ENCODE measurements around the gene CTNNBL1.

CTNNBL1 gene

DNA sequence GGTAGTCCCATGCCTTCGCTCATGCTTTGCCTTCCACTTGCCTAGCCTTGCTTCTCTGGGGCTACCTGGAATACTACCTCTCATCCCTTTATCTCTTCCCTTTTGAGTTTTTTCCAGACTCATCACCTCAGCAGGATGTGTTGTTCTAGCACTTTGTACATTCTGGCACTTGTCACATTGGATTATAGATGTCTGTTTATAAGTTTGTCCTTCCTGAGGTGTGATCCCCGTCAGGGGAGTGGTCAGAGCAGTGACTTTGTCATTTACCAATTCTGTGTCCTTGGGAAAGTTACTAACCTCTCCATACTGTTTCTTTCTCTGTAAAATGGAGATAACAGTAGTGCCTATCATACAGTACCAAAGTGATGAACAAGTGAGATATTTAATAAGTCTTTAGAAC is 66.5 kb downstream of the CTNNBL1 start:
- DNase-seq (ENCODE audit: low read depth, low spot score), result no peak
- Histone ChIP-seq H3K9ac (ENCODE audit: insufficient read length) (no peak overlapping the region), H3K9me3 (ENCODE audit: low read depth, low read length) (no peaks in the 10 kb centered on the region), H3K36me3 (ENCODE audit: insufficient read depth, low read length) (peaks cover 12% of the 10 kb centered on the region; the same call in 1 of the 2 replicates), H3K4me3 (no peak overlapping the region), H3K27ac (no peak overlapping the region)
- TF ChIP-seq EZH2 (IDR thresholded peaks at IDR 0.05) (no peak), FOXP2 (optimal IDR thresholded peaks at IDR 0.05; ENCODE audit: control extremely low read depth, extremely low read length, insufficient read depth) (no peak), POLR2AphosphoS5 (IDR thresholded peaks at IDR 0.05; ENCODE audit: borderline replicate concordance, low read depth, low read length) (no peak)

DNA sequence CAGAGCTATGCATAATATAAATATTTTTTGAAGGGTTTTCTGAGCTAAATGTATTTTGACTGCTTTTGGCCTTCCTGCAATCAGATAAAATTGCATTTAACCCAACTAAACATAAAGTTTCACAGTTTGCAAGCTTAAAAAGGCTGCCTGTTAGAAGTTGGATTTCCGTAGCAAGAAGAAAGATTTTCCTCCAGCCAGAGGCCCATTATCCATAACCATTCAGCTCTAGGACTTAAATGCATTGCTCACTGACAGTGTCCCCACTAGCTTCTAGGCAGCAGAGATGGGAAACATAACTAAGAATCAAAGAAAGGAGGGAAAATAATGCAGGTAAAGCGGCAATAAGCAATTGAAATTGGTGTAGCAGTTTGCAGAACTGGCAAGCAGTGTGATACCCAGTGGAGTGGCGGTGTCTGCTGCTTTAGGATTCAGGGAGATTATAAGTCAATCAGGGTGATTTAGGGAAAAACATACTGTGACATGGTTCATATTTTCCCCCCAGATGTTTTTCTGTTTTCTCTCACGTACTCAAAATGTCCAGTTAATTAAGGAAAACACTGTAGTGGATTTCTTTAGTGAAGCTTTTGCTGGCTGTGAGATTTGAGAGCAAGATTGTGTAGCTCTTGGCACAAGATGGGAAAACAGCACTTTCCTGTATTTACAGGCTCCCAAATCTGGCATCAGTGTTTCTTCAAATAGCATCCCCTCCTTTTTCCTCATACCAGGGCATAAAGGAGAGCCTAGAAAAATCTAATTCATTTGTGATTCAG is 69.1 kb downstream of the CTNNBL1 start:
- DNase-seq (ENCODE audit: low read depth, low spot score), result no peak
- Histone ChIP-seq H3K9me3 (ENCODE audit: low read depth, low read length) (no peaks in the 10 kb centered on the region), H3K27ac (no peak overlapping the region), H3K9ac (ENCODE audit: insufficient read length) (no peak overlapping the region), H3K4me3 (no peak overlapping the region), H3K36me3 (ENCODE audit: insufficient read depth, low read length) (peaks cover 7% of the 10 kb centered on the region; the same call in 1 of the 2 replicates)
- TF ChIP-seq EZH2 (IDR thresholded peaks at IDR 0.05), result no peak
- no peak for TF ChIP-seq FOXP2 (optimal IDR thresholded peaks at IDR 0.05; ENCODE audit: control extremely low read depth, extremely low read length, insufficient read depth)
- TF ChIP-seq POLR2AphosphoS5 (IDR thresholded peaks at IDR 0.05; ENCODE audit: borderline replicate concordance, low read depth, low read length), result no peak

DNA sequence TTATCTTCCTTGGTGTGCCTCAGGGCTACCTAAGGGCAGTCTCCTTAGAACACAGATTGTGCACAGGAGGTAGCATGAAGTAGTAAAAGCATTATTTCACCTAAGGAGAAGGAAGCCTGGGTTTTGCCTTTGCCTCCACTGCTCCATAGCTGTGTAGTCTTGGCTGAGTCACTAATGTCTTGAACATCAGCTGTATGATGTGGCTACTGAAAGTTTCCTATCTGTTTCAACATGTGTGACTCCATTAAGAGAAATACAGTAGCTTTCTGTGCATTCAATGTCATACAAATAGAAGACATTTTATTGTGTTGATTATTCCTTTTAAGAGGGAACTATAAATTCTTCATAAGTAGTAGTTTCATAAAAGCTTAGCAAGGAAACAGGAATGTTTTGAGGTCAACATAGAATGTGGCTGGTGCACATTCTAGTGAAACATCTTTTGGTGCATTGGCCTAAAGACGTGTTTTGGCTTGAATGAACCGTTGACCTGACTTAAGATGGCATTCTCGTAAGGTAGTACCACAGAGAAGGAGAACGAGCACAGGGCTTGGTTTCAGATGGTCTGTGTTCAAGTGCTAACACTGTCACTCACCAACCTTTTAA is 70.6 kb downstream of the CTNNBL1 start:
- TF ChIP-seq EZH2 (IDR thresholded peaks at IDR 0.05), result no peak
- no peak for TF ChIP-seq FOXP2 (optimal IDR thresholded peaks at IDR 0.05; ENCODE audit: control extremely low read depth, extremely low read length, insufficient read depth)
- H3K4me3 ChIP-seq, result no peak overlapping the region
- no peak for DNase-seq (ENCODE audit: low read depth, low spot score)
- no peak overlapping the region for H3K27ac ChIP-seq
- H3K9me3 ChIP-seq (ENCODE audit: low read depth, low read length), result no peaks in the 10 kb centered on the region
- H3K36me3 ChIP-seq (ENCODE audit: insufficient read depth, low read length), result no peaks in the 10 kb centered on the region; the same call in 1 of the 2 replicates
- H3K9ac ChIP-seq (ENCODE audit: insufficient read length), result no peak overlapping the region

DNA sequence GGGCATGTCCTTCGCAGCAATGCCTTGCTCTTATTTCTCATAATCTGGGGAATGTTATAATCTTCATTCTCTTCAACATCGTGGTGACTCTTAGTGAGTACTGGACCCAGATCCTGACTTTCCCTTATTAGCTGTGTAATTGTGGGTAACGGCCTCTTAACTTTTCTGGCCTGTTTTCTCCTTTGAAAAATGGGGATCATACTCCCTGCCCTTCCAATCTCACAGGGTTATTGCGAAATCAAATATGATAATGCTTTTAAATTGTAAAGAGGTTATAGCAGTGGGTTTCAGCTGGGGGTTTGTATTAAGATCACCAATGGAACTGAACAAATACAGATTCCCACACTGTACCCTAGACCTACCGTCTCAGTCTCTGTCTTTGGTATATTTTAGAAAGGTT is 77.1 kb downstream of the CTNNBL1 start:
- Histone ChIP-seq H3K9me3 (ENCODE audit: low read depth, low read length) (no peaks in the 10 kb centered on the region), H3K36me3 (ENCODE audit: insufficient read depth, low read length) (peaks cover 7% of the 10 kb centered on the region), H3K9ac (ENCODE audit: insufficient read length) (no peak overlapping the region), H3K4me3 (no peak overlapping the region), H3K27ac (no peak overlapping the region)
- no peak for DNase-seq (ENCODE audit: low read depth, low spot score)
- TF ChIP-seq POLR2AphosphoS5 (IDR thresholded peaks at IDR 0.05; ENCODE audit: borderline replicate concordance, low read depth, low read length) (no peak), FOXP2 (optimal IDR thresholded peaks at IDR 0.05; ENCODE audit: control extremely low read depth, extremely low read length, insufficient read depth) (no peak), EZH2 (IDR thresholded peaks at IDR 0.05) (no peak)

DNA sequence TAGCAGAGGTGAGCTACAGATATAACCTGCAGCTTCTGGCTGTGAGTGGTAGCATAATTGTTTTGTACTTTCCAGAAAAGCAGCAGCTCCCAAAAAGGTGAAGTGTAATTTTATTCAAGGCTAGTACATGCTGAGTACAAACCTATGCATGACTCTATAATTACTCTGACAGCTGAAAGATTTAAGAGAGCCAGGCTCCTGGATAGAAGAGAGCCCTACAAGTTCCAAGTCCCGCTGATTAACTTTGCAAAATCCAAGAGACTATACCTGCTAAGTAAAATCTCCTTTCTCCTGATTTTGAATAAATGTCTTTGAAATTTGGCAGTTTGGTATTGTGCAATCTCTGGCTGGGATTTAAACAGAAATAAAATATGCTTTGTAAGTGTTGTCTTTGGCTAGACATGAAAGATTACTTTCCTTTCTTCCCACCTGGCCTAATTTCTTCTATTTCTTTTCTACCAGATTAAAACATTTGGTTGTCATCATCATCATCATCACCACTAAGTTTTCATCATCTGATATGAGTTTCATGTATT is 79.5 kb downstream of the CTNNBL1 start:
- H3K9ac ChIP-seq (ENCODE audit: insufficient read length), result no peak overlapping the region
- H3K4me3 ChIP-seq, result no peak overlapping the region
- H3K9me3 ChIP-seq (ENCODE audit: low read depth, low read length), result no peaks in the 10 kb centered on the region
- no peak overlapping the region for H3K27ac ChIP-seq
- H3K36me3 ChIP-seq (ENCODE audit: insufficient read depth, low read length), result peaks cover 13% of the 10 kb centered on the region; the same call in 1 of the 2 replicates
- no peak for DNase-seq (ENCODE audit: low read depth, low spot score)
- TF ChIP-seq EZH2 (IDR thresholded peaks at IDR 0.05) (no peak), FOXP2 (optimal IDR thresholded peaks at IDR 0.05; ENCODE audit: control extremely low read depth, extremely low read length, insufficient read depth) (no peak), POLR2AphosphoS5 (IDR thresholded peaks at IDR 0.05; ENCODE audit: borderline replicate concordance, low read depth, low read length) (no peak)

DNA sequence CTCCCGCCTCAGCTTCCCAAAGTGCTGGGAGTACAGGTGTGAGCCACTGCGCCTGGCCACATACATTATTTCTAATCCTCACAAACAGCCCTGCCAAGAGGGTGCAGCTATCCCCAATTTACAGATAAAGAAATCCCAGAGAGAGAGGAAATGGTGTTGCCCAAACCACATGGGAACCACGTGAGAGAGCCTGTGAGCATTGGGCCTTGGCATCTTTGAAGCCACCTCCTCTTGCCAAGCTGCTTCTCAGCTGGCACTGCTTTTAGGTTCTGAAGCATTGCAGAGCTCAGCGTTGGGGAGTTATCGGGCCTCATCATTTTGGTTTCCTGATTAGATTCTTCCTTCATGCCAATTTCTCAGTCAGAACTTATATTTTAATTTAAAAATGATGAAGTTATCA is 80.3 kb downstream of the CTNNBL1 start:
- Histone ChIP-seq H3K36me3 (ENCODE audit: insufficient read depth, low read length) (peaks cover 16% of the 10 kb centered on the region; the same call in 1 of the 2 replicates), H3K9me3 (ENCODE audit: low read depth, low read length) (no peaks in the 10 kb centered on the region), H3K4me3 (no peak overlapping the region), H3K9ac (ENCODE audit: insufficient read length) (no peak overlapping the region), H3K27ac (no peak overlapping the region)
- no peak for DNase-seq (ENCODE audit: low read depth, low spot score)
- TF ChIP-seq EZH2 (IDR thresholded peaks at IDR 0.05) (no peak), FOXP2 (optimal IDR thresholded peaks at IDR 0.05; ENCODE audit: control extremely low read depth, extremely low read length, insufficient read depth) (no peak), POLR2AphosphoS5 (IDR thresholded peaks at IDR 0.05; ENCODE audit: borderline replicate concordance, low read depth, low read length) (no peak)

DNA sequence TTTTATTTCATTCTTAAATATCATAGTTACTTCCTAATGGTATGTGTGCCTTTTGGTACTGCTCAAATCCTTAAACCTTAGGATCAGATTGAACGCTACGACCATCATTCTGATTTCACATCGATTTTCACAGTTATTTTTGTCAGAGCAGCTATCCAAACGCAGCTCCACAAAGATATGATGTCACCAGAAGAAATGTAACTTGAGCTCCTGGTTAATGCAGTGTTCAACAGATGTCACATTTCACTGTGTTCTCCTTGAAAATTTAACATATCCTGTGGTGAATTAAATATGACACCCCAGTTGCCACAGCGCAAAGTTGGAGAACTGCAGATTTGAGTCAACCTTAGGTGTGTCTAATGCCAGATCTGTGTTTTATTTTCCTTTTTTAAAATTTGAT is 81.4 kb downstream of the CTNNBL1 start:
- Histone ChIP-seq H3K9me3 (ENCODE audit: low read depth, low read length) (no peaks in the 10 kb centered on the region), H3K27ac (no peak overlapping the region), H3K36me3 (ENCODE audit: insufficient read depth, low read length) (peaks cover 18% of the 10 kb centered on the region; the same call in 1 of the 2 replicates), H3K4me3 (no peak overlapping the region), H3K9ac (ENCODE audit: insufficient read length) (no peak overlapping the region)
- no peak for DNase-seq (ENCODE audit: low read depth, low spot score)
- TF ChIP-seq POLR2AphosphoS5 (IDR thresholded peaks at IDR 0.05; ENCODE audit: borderline replicate concordance, low read depth, low read length) (no peak), EZH2 (IDR thresholded peaks at IDR 0.05) (no peak), FOXP2 (optimal IDR thresholded peaks at IDR 0.05; ENCODE audit: control extremely low read depth, extremely low read length, insufficient read depth) (no peak)

DNA sequence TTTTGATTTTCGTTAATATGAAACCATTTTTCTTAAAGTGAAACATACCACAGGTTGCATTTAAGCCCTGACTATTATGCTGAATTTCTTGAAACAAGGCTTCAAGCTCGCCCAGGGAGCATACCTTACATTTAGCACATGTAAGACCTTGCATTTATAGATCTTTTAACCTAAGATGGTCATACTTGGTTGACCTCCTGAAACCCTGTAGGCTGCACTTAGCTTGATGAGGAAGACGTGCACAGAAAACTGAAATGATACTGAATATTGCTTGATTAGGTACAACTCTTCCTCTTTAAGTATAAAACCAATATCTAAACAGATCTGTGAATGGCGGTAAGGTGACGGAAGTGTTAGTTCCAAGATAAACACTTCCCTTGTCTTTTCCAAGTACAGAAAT is 82.2 kb downstream of the CTNNBL1 start:
- no peak for TF ChIP-seq POLR2AphosphoS5 (IDR thresholded peaks at IDR 0.05; ENCODE audit: borderline replicate concordance, low read depth, low read length)
- TF ChIP-seq EZH2 (IDR thresholded peaks at IDR 0.05), result no peak
- TF ChIP-seq FOXP2 (optimal IDR thresholded peaks at IDR 0.05; ENCODE audit: control extremely low read depth, extremely low read length, insufficient read depth), result no peak
- Histone ChIP-seq H3K27ac (no peak overlapping the region), H3K36me3 (ENCODE audit: insufficient read depth, low read length) (peaks cover 18% of the 10 kb centered on the region; the same call in 1 of the 2 replicates), H3K4me3 (no peak overlapping the region), H3K9me3 (ENCODE audit: low read depth, low read length) (no peaks in the 10 kb centered on the region), H3K9ac (ENCODE audit: insufficient read length) (no peak overlapping the region)
- DNase-seq (ENCODE audit: low read depth, low spot score), result no peak
